Measurements from ENCODE around the gene TMEM119. TPM values are rescaled to one million over a fixed set of nuclear protein-coding genes. Genes with fewer than 3 reads are reported as not detected.
"Not testable (repeated sequence)": the region's sequence is repeated elsewhere in the genome, so short reads cannot be mapped to it uniquely, and the experiment has no call there.

Gene TMEM119
- total RNA-seq, 2 experiments from 2014 or later, result 0.11 to 0.48 TPM

- H3K27ac Mint-ChIP-seq, result peak overlapping the region; percentile 11
- H3K36me3 Mint-ChIP-seq, result peaks cover 15% of the 10 kb centered on the region
- H3K4me1 Mint-ChIP-seq, result peaks cover 29% of the 10 kb centered on the region
These were observed 41.3 kb upstream of the TMEM119 start for GRCh38 chr12:108638997-108639822.

DNA sequence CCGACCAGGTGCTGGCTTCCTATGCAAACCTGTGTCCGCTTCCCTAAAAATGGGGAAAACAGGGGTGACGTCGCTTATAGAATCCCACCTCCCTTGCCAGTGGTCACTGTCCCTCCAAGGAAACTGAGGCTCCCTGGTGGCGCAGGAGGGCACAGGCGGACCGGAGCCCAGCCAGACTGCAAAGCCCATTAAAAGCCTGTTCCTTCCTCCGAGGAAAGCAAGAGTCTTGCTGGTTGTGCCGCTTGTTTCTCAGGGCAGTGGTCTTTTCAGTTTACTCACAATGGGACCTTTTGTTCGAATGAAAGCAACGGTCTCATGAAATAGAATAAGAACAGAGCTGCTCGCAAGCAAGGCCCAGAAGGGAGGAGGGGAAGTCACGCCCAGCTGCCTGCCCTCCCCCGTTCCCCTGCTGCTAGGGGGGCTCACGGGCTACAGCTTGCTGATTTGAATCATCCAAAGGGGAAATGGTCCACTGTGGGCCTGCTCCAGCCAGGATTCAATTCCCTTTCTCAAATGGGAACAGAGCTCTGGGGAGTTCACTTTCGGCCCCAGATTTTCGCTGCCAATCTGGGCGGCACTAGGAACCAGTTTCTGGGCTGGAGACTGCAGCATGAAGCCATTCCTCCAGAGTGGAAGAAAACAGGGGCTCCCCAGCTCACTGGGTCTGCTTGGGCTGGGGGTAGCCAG is 40.4 kb upstream of the TMEM119 start:
- H3K4me3 Mint-ChIP-seq, result no peak overlapping the region
- POLR2A ChIA-PET, result interaction anchor here (1.1 to 3.5 kb wide), 2 partner anchors 10 to 21 kb away, joined by 3 to 21 read pairs; no protein-coding TSS in a partner anchor
- H3K9me3 Mint-ChIP-seq, result no peaks in the 10 kb centered on the region
- DNase-seq, result no peak
- no peak for ATAC-seq (ENCODE audit: low read depth)
- H3K4me1 Mint-ChIP-seq, result peaks cover 33% of the 10 kb centered on the region
- peaks cover 15% of the 10 kb centered on the region for H3K36me3 Mint-ChIP-seq
- H3K27ac Mint-ChIP-seq, result no peak overlapping the region
- H3K27me3 Mint-ChIP-seq, result no peaks in the 10 kb centered on the region

More at GRCh38 chr12:108638997-108639822, 41.3 kb upstream of the TMEM119 start:
- Mint-ChIP-seq H3K9me3 (no peaks in the 10 kb centered on the region), H3K4me3 (no peak overlapping the region), H3K27me3 (no peaks in the 10 kb centered on the region)
- ATAC-seq (ENCODE audit: low read depth), result no peak
- no peak for DNase-seq
- POLR2A ChIA-PET, result interaction anchor here (1.1 to 3.5 kb wide), 2 partner anchors 10 to 22 kb away, joined by 3 to 21 read pairs; no protein-coding TSS in a partner anchor

GRCh38 chr12:108637222-108637971 is 39.5 kb upstream of the TMEM119 start:
- Mint-ChIP-seq H3K9me3 (no peaks in the 10 kb centered on the region), H3K27ac (peak overlapping the region; percentile 72), H3K27me3 (no peaks in the 10 kb centered on the region), H3K36me3 (peaks cover 20% of the 10 kb centered on the region), H3K4me3 (peak overlapping the region; percentile 28), H3K4me1 (peaks cover 33% of the 10 kb centered on the region)
- DNase-seq, result no peak
- POLR2A ChIA-PET, result interaction anchor here (0.6 to 10.8 kb wide), 6 partner anchors 9 to 1167 kb away, joined by 3 to 156 read pairs (median 42); partner anchors contain the start of genes ISCU and SART3
- no peak for ATAC-seq (ENCODE audit: low read depth)

DNA sequence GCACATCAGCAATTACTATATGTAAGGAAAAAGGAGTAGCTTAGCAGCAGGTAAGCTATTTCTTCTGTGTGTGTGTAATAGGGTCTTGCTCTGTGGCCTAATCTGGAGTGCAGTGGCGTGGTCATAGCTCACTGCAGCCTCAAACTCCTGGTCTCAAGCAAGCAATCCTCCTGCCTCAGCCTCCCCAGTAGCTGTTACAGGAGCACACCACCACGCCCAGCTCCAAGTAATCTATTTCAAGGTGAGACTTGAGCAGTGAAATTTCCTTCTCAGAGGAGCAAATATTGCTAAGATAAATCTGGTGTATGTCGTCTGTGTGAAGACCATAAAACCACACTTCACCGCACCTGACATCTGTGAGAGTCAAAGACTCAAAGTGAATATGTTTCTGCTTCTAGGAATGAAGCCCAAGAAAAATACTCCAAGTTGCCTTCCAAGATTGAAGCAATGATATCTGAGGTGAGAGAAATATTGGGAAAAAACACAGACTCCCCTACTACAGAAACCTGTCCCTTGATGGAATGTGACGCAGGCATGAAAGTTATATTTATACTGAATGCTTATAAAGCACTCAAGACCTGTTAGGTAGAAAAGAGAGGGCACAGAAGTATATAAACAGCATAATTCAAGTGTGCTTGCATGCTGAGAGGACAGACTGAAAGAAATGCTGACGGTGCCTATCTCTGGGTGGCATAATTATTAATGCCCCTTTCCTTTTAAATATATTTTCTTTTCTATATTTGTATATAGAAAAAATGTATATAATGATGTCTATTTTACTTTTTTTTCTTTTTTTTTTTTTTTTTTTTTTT is 38.3 kb upstream of the TMEM119 start:
- ATAC-seq (ENCODE audit: low read depth) (no peak), DNase-seq (no peak)
- peaks cover 27% of the 10 kb centered on the region for H3K36me3 Mint-ChIP-seq
- peak overlapping the region; percentile 100 for H3K4me3 Mint-ChIP-seq
- peaks cover 37% of the 10 kb centered on the region for H3K4me1 Mint-ChIP-seq
- no peaks in the 10 kb centered on the region for H3K27me3 Mint-ChIP-seq
- H3K27ac Mint-ChIP-seq, result peak overlapping the region; percentile 100
- POLR2A ChIA-PET, result interaction anchor here (0.6 to 10.8 kb wide), 12 partner anchors 10 to 1888 kb away, joined by 3 to 156 read pairs (median 8); partner anchors contain the start of genes ISCU, SART3 and SSH1
- H3K9me3 Mint-ChIP-seq, result no peaks in the 10 kb centered on the region

DNA sequence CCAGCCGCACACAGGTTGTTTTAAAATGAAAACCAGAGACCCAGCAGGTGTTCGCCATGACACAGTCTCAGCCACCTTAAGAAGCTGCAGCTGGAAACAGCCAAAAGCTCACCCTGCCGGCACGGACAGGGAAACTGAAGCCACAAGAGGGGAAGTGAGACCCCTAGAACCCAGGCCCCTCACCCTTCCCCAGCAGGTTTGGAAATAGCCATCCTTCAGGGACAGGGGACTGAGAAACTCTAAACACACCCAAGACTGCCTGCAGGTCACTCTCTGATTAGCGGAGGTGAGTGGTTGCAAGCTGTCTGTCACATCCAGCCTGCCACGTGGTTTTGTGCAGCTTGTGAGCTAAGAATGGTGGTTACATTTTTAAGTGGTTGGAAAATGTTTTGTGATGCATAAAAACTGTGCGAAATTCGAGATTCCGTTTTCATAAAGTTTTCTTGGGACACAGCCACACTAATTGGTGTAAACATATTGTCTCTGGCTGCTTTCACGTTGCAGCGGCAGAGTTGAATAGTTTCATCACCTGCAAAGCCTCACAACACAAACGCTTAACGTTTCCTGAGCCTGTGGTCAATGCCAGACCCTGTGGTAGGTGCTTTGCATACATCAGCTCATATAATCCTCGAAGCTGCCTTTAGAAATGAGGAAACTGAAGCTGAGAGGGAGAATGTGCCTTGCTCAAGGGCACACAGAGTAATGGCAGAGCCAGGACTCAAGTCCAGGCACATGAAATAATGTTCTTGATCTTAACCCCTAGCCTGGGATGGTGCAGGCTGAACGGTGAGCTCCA is 37.5 kb upstream of the TMEM119 start:
- no peaks in the 10 kb centered on the region for H3K27me3 Mint-ChIP-seq
- POLR2A ChIA-PET, result interaction anchor here (0.6 to 10.8 kb wide), 14 partner anchors 9 to 1887 kb away, joined by 3 to 156 read pairs (median 4); partner anchors contain the start of genes ISCU, SART3 and SSH1
- no peaks in the 10 kb centered on the region for H3K9me3 Mint-ChIP-seq
- H3K27ac Mint-ChIP-seq, result peak overlapping the region; percentile 100
- H3K4me3 Mint-ChIP-seq, result peak overlapping the region; percentile 100
- DNase-seq (peak; percentile 60), ATAC-seq (ENCODE audit: low read depth) (peak; percentile 37)
- H3K4me1 Mint-ChIP-seq, result peaks cover 43% of the 10 kb centered on the region
- peaks cover 32% of the 10 kb centered on the region for H3K36me3 Mint-ChIP-seq

DNA sequence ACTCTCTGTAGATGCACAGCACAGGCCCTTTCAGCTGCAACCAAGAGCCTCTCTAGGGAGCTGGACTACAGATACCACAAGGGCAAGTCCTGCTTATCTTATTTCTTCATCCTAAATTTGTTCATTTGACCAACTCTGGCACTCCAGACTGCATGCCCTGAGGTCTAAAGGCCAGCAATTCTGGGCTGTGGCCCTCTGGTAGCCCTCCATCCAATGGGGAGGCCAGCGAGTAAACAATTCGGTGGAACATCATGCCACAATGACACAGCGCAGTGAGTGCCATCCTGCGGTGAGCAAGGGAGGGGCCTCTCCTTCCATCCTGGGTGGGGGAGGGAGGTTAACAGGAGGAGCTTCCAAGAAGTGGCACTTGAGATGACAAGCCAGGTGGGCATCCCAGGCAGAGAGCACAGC is 36.5 kb upstream of the TMEM119 start:
- Mint-ChIP-seq H3K36me3 (peaks cover 33% of the 10 kb centered on the region), H3K27me3 (no peaks in the 10 kb centered on the region), H3K27ac (peak overlapping the region; percentile 100), H3K4me1 (peaks cover 46% of the 10 kb centered on the region), H3K9me3 (no peaks in the 10 kb centered on the region), H3K4me3 (peak overlapping the region; percentile 100)
- DNase-seq, result peak; percentile 59
- POLR2A ChIA-PET, result interaction anchor here (0.7 to 10.8 kb wide), 12 partner anchors 8 to 224 kb away, joined by 3 to 156 read pairs (median 12); partner anchors contain the start of genes ISCU, SART3 and SSH1
- ATAC-seq (ENCODE audit: low read depth), result no peak

- Mint-ChIP-seq H3K27me3 (no peaks in the 10 kb centered on the region), H3K4me1 (peaks cover 46% of the 10 kb centered on the region)
These were observed 35.8 kb upstream of the TMEM119 start, which contains the start of gene SELPLG for GRCh38 chr12:108633534-108634248. SELPLG (minus strand) TSS chr12:108633894; CDS start chr12:108624307, 9,587 bp downstream.

DNA sequence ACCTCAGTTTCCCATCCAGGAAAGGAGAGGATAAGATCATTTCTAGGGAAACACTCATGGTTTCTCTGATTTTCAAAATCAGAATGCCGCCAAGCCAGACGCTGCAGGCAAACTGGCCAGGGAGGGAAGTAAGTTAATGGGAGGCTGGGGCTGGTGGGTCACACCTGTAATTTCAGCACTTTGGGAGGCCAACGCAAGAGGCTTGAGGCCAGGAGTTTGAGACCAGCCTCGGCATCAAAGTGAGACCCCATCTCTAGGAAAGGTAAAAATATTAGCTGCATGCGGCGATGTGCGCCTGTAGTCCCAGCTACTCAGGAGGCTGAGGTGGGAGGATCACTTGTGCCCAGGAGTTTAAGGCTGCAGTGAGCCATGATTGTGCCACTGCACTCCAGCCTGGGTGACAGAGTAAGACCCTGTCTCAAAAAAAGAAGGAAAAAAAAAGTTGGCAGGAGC is 35.2 kb upstream of the TMEM119 start:
- ATAC-seq (ENCODE audit: low read depth) (no peak), DNase-seq (no peak)
- Mint-ChIP-seq H3K4me3 (peak overlapping the region; percentile 100), H3K27ac (peak overlapping the region; percentile 100), H3K9me3 (no peaks in the 10 kb centered on the region), H3K27me3 (no peaks in the 10 kb centered on the region), H3K4me1 (peaks cover 49% of the 10 kb centered on the region), H3K36me3 (peaks cover 38% of the 10 kb centered on the region)
- POLR2A ChIA-PET, result interaction anchor here (0.5 to 10.8 kb wide), 12 partner anchors 9 to 1415 kb away, joined by 3 to 156 read pairs (median 8); partner anchors contain the start of genes C12orf76, ISCU, SART3 and SSH1

More at GRCh38 chr12:108633534-108634248, 35.8 kb upstream of the TMEM119 start, which contains the start of gene SELPLG:
- H3K9me3 Mint-ChIP-seq, result no peaks in the 10 kb centered on the region
- ATAC-seq (ENCODE audit: low read depth), result peak; percentile 60
- H3K36me3 Mint-ChIP-seq, result peaks cover 32% of the 10 kb centered on the region
- peak; percentile 84 for DNase-seq
- peak within 1 kb of the TSS; percentile 100 for H3K4me3 Mint-ChIP-seq
- peak within 1 kb of the TSS; percentile 100 for H3K27ac Mint-ChIP-seq
- POLR2A ChIA-PET, result interaction anchor here (0.6 to 10.8 kb wide), 11 partner anchors 8 to 224 kb away, joined by 4 to 156 read pairs (median 13); partner anchors contain the start of genes ISCU, SART3 and SSH1

- peak overlapping the region; percentile 100 for H3K27ac Mint-ChIP-seq
- ATAC-seq (ENCODE audit: low read depth); H3K9me3 Mint-ChIP-seq; H3K27me3 Mint-ChIP-seq; DNase-seq: not testable (repeated sequence)
- H3K4me3 Mint-ChIP-seq, result peak overlapping the region; percentile 100
- peaks cover 47% of the 10 kb centered on the region for H3K4me1 Mint-ChIP-seq
- H3K36me3 Mint-ChIP-seq, result peaks cover 37% of the 10 kb centered on the region
- POLR2A ChIA-PET, result interaction anchor here (1.4 to 10.8 kb wide), 6 partner anchors 13 to 226 kb away, joined by 4 to 156 read pairs (median 70); partner anchors contain the start of genes ISCU, SART3 and SSH1
These were observed 33.4 kb upstream of the TMEM119 start for GRCh38 chr12:108631261-108631660.

DNA sequence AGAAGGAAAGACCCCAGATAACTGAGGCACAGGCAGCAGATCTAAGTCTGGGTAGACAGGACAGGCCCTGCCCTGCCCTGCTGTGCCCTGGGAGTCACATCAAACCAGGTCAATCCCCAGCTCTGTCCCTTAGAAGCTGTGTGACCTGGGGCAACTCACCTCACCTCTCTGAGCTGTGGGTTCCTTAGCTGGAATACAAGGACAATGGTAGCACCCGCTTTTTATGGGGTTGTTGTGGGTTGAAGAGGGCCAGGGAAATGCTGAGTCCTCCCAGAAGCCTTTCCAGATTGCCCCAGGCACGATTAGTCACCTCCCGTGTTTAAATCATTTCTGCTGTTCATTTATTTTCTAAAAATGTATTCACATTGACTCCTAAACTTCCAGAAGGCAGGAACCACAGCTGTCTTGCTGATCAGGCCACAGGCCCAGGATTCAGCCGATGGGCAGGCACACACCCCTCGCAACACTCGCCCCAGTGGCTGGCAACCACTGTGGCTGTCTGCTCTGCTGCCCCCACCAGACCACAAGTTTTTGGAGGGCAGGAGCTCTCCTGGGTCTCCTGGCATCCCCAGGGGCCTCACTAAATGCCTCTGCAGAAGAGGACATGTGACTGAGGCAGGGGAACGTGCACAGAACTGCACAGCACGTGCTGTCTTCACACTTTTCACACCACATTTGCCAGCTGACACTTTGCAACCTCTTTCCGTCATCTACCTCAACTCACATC is 32.8 kb upstream of the TMEM119 start:
- POLR2A ChIA-PET, result interaction anchor here (0.6 to 10.8 kb wide), 9 partner anchors 10 to 1365 kb away, joined by 3 to 156 read pairs (median 7); partner anchors contain the start of genes GIT2, ISCU, SART3 and SSH1
- H3K9me3 Mint-ChIP-seq, result no peaks in the 10 kb centered on the region
- ATAC-seq (ENCODE audit: low read depth) (no peak), DNase-seq (no peak)
- peak overlapping the region; percentile 100 for H3K4me3 Mint-ChIP-seq
- H3K27me3 Mint-ChIP-seq, result no peaks in the 10 kb centered on the region
- peak overlapping the region; percentile 100 for H3K27ac Mint-ChIP-seq
- peaks cover 41% of the 10 kb centered on the region for H3K36me3 Mint-ChIP-seq
- peaks cover 43% of the 10 kb centered on the region for H3K4me1 Mint-ChIP-seq
